Glutamatergic neuron (in vitro differentiated cells): ENCODE measurements around the gene PDE4A. TPM values are rescaled to one million over a fixed set of nuclear protein-coding genes. Genes with fewer than 3 reads are reported as not detected.
"Not testable (repeated sequence)": the region's sequence is repeated elsewhere in the genome, so short reads cannot be mapped to it uniquely, and the experiment has no call there.

Experiments used
- DNase-seq: peaks from one replicate; pipeline ENCODE4 v3.0.0; 2022
- H3K27ac Mint-ChIP-seq: one replicate; pipeline ENCODE4 v1.8.0; 2020; ENCODE audit warnings: mild to moderate bottlenecking, mixed read lengths, inconsistent platforms; ENCODE audit not compliant: unreplicated experiment
- H3K27me3 Mint-ChIP-seq: one replicate; pipeline ENCODE4 v1.8.0; 2020; ENCODE audit warnings: mild to moderate bottlenecking, moderate library complexity, mixed read lengths, inconsistent platforms; ENCODE audit not compliant: unreplicated experiment
- H3K36me3 Mint-ChIP-seq: one replicate; pipeline ENCODE4 v1.8.0; 2020; ENCODE audit warnings: mild to moderate bottlenecking, mixed read lengths, inconsistent platforms; ENCODE audit not compliant: unreplicated experiment
- H3K4me1 Mint-ChIP-seq: one replicate; pipeline ENCODE4 v1.8.0; 2020; ENCODE audit warnings: mild to moderate bottlenecking, low read depth, mixed read lengths, inconsistent platforms; ENCODE audit not compliant: unreplicated experiment
- H3K4me3 Mint-ChIP-seq: one replicate; pipeline ENCODE4 v1.8.0; 2020; ENCODE audit warnings: mild to moderate bottlenecking, mixed read lengths, inconsistent platforms; ENCODE audit not compliant: unreplicated experiment
- H3K9me3 Mint-ChIP-seq: one replicate; pipeline ENCODE4 v1.8.0; 2020; ENCODE audit warnings: mild to moderate bottlenecking, moderate library complexity, mixed read lengths, inconsistent platforms; ENCODE audit not compliant: unreplicated experiment
- total RNA-seq: library from RNA; stranded (reverse); fragmentation: NEBNext Ultra II Directional; extraction: Animal tissue kit (Norgen Biotek cat#: 25700); gene quantifications from one replicate; pipeline ENCODE4 v1.2.1, GENCODE V29; 2021; ENCODE audit not compliant: unreplicated experiment
- TF ChIP-seq, protein P1 (sequence below): fragments of 200-600 bp; sonication (generic); IDR thresholded peaks from one replicate; pipeline ENCODE4 v1.5.0; 2021; ENCODE audit not compliant: partially characterized antibody, unreplicated experiment

Gene PDE4A
- total RNA-seq, 1 donor from 2014 or later: 5.7 TPM

DNA sequence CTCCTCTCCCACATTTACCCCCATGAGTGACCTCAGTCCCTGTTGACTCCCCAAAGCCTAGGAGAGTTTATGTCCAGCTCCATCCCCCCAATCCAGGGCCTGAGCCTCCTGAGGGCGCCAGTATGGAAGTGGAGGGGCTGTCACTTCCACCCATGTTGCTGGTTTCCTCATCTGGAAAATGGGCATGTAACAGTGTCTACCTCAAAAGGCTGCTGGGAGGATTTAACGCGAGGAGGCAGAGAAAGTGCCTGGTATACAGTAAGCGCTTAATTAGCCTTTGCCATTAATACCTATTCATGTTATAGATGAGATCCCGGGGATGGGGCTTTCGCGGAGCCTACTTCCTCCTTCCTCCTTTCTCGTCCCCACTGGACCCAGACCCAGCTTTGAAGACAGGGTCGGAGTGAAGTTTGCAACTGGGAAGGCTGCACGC is 40.4 kb upstream of the PDE4A start:
- no peak for DNase-seq
- Mint-ChIP-seq H3K4me1 (peaks cover 6% of the 10 kb centered on the region), H3K27ac (peak overlapping the region; percentile 78), H3K36me3 (peaks cover 3% of the 10 kb centered on the region), H3K27me3 (peaks cover 5% of the 10 kb centered on the region), H3K9me3 (peaks cover 8% of the 10 kb centered on the region), H3K4me3 (peak overlapping the region; percentile 97)
- TF ChIP-seq, protein P1, sequence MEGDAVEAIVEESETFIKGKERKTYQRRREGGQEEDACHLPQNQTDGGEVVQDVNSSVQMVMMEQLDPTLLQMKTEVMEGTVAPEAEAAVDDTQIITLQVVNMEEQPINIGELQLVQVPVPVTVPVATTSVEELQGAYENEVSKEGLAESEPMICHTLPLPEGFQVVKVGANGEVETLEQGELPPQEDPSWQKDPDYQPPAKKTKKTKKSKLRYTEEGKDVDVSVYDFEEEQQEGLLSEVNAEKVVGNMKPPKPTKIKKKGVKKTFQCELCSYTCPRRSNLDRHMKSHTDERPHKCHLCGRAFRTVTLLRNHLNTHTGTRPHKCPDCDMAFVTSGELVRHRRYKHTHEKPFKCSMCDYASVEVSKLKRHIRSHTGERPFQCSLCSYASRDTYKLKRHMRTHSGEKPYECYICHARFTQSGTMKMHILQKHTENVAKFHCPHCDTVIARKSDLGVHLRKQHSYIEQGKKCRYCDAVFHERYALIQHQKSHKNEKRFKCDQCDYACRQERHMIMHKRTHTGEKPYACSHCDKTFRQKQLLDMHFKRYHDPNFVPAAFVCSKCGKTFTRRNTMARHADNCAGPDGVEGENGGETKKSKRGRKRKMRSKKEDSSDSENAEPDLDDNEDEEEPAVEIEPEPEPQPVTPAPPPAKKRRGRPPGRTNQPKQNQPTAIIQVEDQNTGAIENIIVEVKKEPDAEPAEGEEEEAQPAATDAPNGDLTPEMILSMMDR: no peak

DNA sequence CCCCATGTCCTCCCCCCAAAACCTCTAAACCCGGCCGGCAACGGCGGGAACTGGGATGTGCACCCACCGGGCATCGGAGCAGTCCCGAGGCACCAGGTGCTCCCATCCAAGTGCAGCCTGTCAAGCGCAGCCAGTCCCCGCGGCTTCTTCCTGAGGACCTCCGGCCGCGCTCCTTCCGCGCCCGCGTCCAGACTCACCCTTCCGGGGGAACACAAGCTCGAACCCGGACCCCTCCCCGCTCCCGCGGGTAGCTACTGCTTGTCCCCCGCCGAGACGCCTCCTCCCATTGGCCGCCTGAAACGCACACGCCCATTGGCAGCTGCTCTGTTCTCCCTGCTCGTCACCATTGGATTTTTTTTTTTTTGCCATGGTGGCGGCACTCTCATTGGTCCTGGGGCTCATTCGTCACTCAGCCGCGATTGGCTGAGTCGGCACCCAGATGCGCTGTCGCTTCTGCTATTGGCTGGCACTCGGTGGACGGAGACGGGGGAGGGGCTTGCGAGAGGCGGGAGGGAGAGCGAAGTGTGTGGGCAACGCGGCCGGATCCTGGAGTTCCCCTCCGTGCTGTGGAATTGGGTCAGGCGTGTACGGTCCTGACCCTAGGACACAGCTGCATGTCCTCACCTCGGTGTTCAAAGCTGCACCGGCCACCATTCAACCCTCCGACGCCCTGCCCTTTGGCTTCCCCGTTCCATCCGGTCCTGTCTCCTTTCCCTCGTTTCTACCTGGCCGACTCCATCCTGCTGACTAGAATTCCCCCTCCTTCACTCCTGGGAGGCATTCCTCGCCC is 39.8 kb upstream of the PDE4A start, which contains the start of gene TYK2:
TSS of gene TYK2 (minus strand) at position 260 of the 790 bp plus-strand sequence. CDS start 2,166 bp downstream, outside the sequence.
- peak within 1 kb of the TSS; percentile 78 for H3K27ac Mint-ChIP-seq
- H3K27me3 Mint-ChIP-seq: peaks cover 5% of the 10 kb centered on the region
- H3K36me3 Mint-ChIP-seq: peaks cover 3% of the 10 kb centered on the region
- peaks cover 6% of the 10 kb centered on the region for H3K4me1 Mint-ChIP-seq
- DNase-seq: peak; percentile 95
- H3K9me3 Mint-ChIP-seq: peaks cover 8% of the 10 kb centered on the region
- TF ChIP-seq, protein P1: no peak
- H3K4me3 Mint-ChIP-seq: peak within 1 kb of the TSS; percentile 97

DNA sequence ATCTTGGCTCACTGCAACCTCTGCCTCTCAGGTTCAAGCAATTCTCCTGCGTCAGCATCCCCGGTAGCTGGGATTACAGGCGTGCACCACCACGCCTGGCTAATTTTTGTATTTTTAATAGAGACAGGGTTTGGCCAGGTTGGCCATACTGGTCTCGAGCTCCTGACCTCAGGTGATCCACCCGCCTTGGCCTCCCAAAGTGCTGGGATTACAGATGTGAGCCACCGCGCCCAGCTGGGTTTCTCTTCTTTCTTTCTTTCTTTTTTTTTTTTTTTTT is 37.2 kb upstream of the PDE4A start:
- H3K27me3 Mint-ChIP-seq, H3K4me3 Mint-ChIP-seq, H3K4me1 Mint-ChIP-seq, DNase-seq, H3K36me3 Mint-ChIP-seq, H3K27ac Mint-ChIP-seq, H3K9me3 Mint-ChIP-seq: not testable (repeated sequence)

DNA sequence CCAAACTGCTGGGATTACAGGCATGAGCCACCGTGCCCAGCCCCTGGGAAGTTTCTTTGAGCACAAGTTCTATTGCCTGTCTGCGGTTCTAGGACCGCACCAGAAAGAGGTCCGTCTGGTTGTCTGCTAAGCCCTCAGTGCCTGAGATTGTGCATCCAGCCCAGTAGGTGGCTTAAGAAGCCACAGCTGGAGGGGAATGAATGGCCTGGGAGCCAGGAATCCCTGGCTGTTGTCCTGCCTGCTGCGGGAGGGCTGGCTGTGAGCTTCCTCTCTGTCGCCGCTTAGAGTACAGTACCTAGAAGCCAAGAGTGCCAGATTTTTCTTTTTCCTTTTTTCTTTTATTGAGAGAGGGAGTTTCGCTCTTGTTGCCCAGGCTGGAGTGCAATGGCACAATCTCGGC is 35.8 kb upstream of the PDE4A start:
- no peak for DNase-seq
- peaks cover 5% of the 10 kb centered on the region for H3K27me3 Mint-ChIP-seq
- H3K27ac Mint-ChIP-seq: no peak overlapping the region
- H3K36me3 Mint-ChIP-seq: no peaks in the 10 kb centered on the region
- peaks cover 4% of the 10 kb centered on the region for H3K4me1 Mint-ChIP-seq
- peaks cover 9% of the 10 kb centered on the region for H3K9me3 Mint-ChIP-seq
- TF ChIP-seq, protein P1: no peak
- H3K4me3 Mint-ChIP-seq: no peak overlapping the region

DNA sequence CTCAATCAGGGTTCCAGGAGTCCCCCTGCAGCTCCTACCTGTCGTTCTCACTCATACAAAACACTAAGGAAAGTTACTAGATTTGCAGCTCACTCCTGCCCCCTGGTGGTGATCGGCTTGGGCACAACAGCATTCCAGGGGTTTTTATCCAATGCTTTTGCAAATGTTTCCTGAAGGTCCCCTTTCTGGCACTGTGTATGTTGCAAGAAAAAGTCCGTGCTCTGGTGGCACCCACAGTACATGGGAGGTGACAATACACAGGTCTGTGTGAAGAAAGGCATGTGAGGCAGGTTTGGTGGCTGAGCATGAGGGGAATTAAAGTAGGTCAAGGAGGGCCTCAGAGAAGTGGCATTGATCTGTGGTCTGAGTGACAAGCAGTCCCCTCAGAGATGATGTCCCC is 31.4 kb upstream of the PDE4A start:
- DNase-seq: peak; percentile 91
- Mint-ChIP-seq H3K27me3 (peaks cover 3% of the 10 kb centered on the region), H3K36me3 (no peaks in the 10 kb centered on the region), H3K9me3 (peaks cover 1% of the 10 kb centered on the region), H3K27ac (no peak overlapping the region), H3K4me3 (no peak overlapping the region), H3K4me1 (no peaks in the 10 kb centered on the region)
- TF ChIP-seq, protein P1: peak; percentile 94
